GM19397 (cell line): ENCODE results near the gene ARGLU1.
"Not testable (repeated sequence)": the region's sequence is repeated elsewhere in the genome, so short reads cannot be mapped to it uniquely, and the experiment has no call there.

Source experiments
- ATAC-seq: cut with Tn5 transposase; IDR thresholded peaks from one replicate; pipeline ENCODE4 v1.9.1; 2021; ENCODE audit warnings: mild to moderate bottlenecking, moderate library complexity; ENCODE audit not compliant: unreplicated experiment

Gene ARGLU1

GRCh38 chr13:106567474-106568298 lies at the start of gene ARGLU1:
Gene ARGLU1, minus strand, starts transcription at chr13:106568137. Its CDS starts 218 bp downstream, at chr13:106567919.
- ATAC-seq, result peak; percentile 82

GRCh38 chr13:106617561-106617960 lies 49.6 kb upstream of the ARGLU1 start:
- no peak for ATAC-seq

- no peak for ATAC-seq
These were observed 48.8 kb upstream of the ARGLU1 start for GRCh38 chr13:106616729-106617128.

- no peak for ATAC-seq
These were observed 46.9 kb upstream of the ARGLU1 start for GRCh38 chr13:106614874-106615273.

- ATAC-seq, result no peak
These were observed 44.8 kb upstream of the ARGLU1 start for GRCh38 chr13:106612688-106613087.

- no peak for ATAC-seq
These were observed 42.5 kb upstream of the ARGLU1 start for GRCh38 chr13:106610486-106610885.

- ATAC-seq, result no peak
These were observed 41.2 kb upstream of the ARGLU1 start for GRCh38 chr13:106609116-106609515.

GRCh38 chr13:106603546-106603945 lies 35.6 kb upstream of the ARGLU1 start:
- ATAC-seq, result no peak

GRCh38 chr13:106602178-106602577 lies 34.2 kb upstream of the ARGLU1 start:
- no peak for ATAC-seq

- no peak for ATAC-seq
These were observed 33.6 kb upstream of the ARGLU1 start for GRCh38 chr13:106601489-106601888.

GRCh38 chr13:106600798-106601135 lies 32.8 kb upstream of the ARGLU1 start:
- ATAC-seq, result not testable (repeated sequence)

- ATAC-seq, result no peak
These were observed 32.2 kb upstream of the ARGLU1 start for GRCh38 chr13:106599875-106600797.

GRCh38 chr13:106597749-106598395 lies 29.9 kb upstream of the ARGLU1 start:
- ATAC-seq, result no peak

GRCh38 chr13:106597186-106597585 lies 29.2 kb upstream of the ARGLU1 start:
- no peak for ATAC-seq

- ATAC-seq, result no peak
These were observed 28.5 kb upstream of the ARGLU1 start for GRCh38 chr13:106596275-106596937.

- ATAC-seq, result no peak
These were observed 27.7 kb upstream of the ARGLU1 start for GRCh38 chr13:106595625-106596024.

- no peak for ATAC-seq
These were observed 27.0 kb upstream of the ARGLU1 start for GRCh38 chr13:106594980-106595379.

GRCh38 chr13:106593132-106593531 lies 25.2 kb upstream of the ARGLU1 start:
- no peak for ATAC-seq

- no peak for ATAC-seq
These were observed 23.4 kb upstream of the ARGLU1 start for GRCh38 chr13:106591299-106591698.

GRCh38 chr13:106589716-106590115 lies 21.8 kb upstream of the ARGLU1 start:
- ATAC-seq, result no peak

GRCh38 chr13:106588367-106588766 lies 20.4 kb upstream of the ARGLU1 start:
- ATAC-seq, result no peak
